GM12865 (cell line): ENCODE measurements around the gene SMIM14.
"Not testable (repeated sequence)": the region's sequence is repeated elsewhere in the genome, so short reads cannot be mapped to it uniquely, and the experiment has no call there.

Experiments used
- DNase-seq: peaks from one replicate; pipeline ENCODE4 v3.0.0; 2010; ENCODE audit warnings: low read depth
- H3K4me3 ChIP-seq: 2 replicates; pipeline ENCODE4 v1.5.1; 2011; ENCODE audit warnings: mild to moderate bottlenecking, low read depth, low read length, control low read depth
- TF ChIP-seq, protein P1 (sequence below): IDR thresholded peaks from 2 replicates; pipeline ENCODE4 v1.5.1; 2011; ENCODE audit warnings: low read length, control low read depth, low read depth, inconsistent platforms; ENCODE audit not compliant: insufficient read depth; ENCODE audit errors: missing control alignments

The SMIM14 gene

DNA sequence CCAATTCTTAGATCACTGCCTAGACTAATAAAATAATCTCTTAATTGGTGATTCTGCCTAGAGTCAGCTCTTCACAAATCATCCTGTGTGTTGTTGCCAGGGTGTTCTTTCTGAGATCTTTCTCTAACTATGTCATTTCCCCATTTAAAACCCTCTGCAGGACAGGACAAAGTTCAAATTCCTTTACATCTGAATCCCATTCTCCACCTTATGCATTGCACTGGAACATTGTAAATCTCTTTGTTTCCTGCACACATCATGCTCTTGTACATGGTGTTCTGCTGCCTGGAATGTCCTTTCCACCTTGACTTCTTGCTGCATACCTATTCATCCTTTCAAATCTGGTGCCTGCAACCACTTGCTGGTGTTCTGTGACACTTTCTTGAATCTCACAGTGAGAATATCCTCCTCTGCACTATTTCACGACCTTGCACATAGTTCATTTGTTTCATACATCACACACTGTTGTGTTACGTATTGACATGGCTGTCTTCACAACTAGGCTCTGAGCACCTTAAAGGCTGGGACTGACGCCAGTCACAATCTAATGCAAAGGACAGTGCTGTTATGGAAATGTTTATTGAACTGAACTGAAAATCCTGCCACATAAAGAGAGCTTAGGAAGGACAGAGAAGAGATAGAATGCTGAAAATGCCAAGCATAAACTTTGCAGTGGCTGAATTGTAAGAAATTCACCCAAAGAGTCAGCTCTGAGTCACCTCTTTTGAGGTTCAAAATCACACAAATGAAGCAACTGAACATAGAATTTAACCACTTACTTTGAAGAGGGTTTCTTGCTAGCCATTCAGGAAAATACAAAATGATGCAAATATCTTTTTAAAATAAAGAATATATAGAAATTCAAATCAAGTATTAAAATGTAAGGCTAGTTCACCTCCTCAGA lies 26.4 kb upstream of the SMIM14 start:
- H3K4me3 ChIP-seq, result no peak overlapping the region
- no peak for DNase-seq
- TF ChIP-seq, protein P1, sequence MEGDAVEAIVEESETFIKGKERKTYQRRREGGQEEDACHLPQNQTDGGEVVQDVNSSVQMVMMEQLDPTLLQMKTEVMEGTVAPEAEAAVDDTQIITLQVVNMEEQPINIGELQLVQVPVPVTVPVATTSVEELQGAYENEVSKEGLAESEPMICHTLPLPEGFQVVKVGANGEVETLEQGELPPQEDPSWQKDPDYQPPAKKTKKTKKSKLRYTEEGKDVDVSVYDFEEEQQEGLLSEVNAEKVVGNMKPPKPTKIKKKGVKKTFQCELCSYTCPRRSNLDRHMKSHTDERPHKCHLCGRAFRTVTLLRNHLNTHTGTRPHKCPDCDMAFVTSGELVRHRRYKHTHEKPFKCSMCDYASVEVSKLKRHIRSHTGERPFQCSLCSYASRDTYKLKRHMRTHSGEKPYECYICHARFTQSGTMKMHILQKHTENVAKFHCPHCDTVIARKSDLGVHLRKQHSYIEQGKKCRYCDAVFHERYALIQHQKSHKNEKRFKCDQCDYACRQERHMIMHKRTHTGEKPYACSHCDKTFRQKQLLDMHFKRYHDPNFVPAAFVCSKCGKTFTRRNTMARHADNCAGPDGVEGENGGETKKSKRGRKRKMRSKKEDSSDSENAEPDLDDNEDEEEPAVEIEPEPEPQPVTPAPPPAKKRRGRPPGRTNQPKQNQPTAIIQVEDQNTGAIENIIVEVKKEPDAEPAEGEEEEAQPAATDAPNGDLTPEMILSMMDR, result no peak

DNA sequence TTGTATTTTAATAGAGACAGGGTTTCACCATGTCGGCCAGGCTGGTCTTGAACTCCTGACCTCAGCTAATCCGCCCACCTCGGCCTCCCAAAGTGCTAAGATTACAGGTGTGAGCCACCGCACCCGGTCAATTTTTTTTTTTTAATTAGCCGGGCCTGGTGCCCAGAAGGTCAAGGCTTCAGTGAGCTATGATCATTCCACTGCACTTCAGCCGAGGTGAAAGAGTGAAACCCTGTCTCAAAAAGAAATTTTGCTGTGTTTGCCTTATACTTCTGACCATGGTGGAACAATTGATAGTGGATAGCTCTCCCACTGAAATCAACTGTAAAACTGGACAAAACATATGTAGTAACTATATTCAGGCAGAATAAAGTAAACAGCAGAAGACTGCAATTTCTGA lies 24.0 kb upstream of the SMIM14 start:
- TF ChIP-seq, protein P1, result no peak
- H3K4me3 ChIP-seq, result no peak overlapping the region
- no peak for DNase-seq

DNA sequence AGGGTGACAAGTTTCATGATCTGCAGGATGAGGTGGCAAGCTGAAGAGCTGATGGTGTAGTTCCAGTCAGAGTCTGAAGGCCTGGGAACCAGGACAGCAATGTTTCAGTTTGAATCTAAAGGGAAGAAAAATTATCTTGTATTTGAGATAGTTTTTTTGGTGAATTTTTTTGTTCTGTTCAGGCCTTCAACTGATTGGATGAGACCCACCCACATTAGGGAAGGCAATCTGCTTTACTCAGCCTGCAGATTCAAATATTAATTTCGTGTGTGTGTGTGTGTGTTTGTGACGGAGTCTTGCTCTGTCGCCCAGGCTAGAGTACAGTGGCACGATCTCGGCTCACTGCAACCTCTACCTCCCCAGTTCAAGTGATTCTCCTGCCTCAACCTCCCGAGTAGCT lies 22.1 kb upstream of the SMIM14 start:
- no peak overlapping the region for H3K4me3 ChIP-seq
- TF ChIP-seq, protein P1, result no peak
- no peak for DNase-seq

DNA sequence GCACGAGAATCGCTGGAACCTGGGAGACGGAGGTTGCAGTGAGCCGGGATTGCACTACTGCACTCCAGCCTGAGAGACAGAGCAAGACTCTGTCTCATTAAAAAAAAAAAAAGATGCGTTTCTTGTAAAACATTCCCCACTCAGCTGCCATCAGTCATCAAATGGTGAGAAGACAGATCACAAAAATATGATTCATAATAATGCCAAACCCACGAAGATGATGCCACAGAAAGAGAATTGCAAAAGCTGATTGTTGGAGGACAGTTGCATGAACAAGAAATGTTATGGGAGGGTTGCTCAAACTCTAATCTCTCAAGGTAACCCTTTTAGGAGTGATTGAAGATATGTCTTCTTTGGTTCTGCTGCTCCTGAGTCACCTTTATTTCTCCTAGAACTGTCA lies 21.4 kb upstream of the SMIM14 start:
- no peak for DNase-seq
- no peak overlapping the region for H3K4me3 ChIP-seq
- TF ChIP-seq, protein P1, result no peak

DNA sequence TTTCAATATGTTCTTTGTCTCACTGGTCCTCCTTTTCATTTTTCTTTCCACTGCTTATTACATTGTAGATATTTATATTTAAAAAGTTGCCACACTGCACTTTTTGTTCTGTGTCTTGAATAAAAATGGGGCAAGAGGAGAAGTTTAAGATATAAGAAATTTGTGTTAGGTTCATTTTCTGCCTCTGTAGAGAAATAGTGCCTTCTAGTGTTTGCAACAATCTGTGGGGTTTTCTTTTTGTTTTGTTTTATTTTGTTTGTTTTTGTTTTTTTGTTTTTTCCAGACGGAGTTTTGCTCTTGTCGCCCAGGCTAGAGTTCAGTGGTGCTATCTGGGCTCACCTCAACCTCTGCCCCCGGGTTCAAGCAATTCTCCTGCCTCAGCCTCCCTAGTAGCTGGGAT lies 20.1 kb upstream of the SMIM14 start:
- TF ChIP-seq, protein P1, result no peak
- DNase-seq, result no peak

DNA sequence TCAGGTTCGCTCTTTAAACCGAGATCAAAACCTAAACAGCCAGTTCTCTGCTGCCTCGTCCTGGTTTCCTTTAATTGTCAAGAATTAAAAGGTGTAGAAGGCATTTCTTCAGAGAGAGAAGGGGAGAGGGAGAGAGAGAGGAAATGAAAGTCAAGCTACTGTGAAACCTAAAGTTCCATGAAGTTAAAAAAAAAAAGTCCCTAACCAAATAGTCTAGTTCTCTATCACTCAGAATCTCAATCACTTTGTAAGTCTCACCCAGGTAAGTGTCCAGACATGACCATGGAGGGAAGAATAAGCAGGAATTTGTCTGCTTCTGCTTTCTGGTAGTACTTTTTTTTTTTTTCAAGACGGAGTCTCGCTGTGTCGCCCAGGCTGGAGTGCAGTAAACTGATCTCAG lies 18.8 kb upstream of the SMIM14 start:
- H3K4me3 ChIP-seq, result no peak overlapping the region
- TF ChIP-seq, protein P1, result no peak
- DNase-seq, result peak; percentile 72

More for the DNA sequence above, 20.1 kb upstream of the SMIM14 start:
- H3K4me3 ChIP-seq, result no peak overlapping the region

DNA sequence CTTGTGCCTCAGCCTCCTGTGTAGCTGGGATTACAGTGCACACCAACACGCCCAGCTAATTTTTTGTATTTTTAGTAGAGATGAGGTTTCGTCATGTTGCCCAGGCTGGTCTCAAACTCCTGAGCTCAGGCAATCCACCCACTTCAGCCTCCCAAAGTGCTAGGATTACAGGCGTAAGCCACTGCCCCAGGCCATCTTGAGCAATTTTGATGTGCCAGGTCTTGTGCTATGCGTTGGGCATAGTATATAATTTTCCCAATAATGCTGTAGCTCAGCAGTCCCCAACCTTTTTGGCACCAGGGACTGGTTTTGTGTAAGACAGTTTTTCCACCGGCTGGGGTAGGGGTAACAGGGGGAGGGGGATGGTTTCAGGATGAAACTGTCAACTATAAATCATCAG lies 18.0 kb upstream of the SMIM14 start:
- not testable (repeated sequence) for H3K4me3 ChIP-seq

More for the DNA sequence above, 18.0 kb upstream of the SMIM14 start:
- not testable (repeated sequence) for DNase-seq
